Activated T-cell treated with anti-CD3 and anti-CD28 coated beads, Interleukin-2, amount 50 U/mL, for 48 hours (primary cell): ENCODE data around the gene ATP13A3.

Experiments
- DNase-seq, 2 experiments: peaks; one replicate each; pipeline ENCODE4 v3.0.0-alpha.2; 2020

The ATP13A3 gene

DNA sequence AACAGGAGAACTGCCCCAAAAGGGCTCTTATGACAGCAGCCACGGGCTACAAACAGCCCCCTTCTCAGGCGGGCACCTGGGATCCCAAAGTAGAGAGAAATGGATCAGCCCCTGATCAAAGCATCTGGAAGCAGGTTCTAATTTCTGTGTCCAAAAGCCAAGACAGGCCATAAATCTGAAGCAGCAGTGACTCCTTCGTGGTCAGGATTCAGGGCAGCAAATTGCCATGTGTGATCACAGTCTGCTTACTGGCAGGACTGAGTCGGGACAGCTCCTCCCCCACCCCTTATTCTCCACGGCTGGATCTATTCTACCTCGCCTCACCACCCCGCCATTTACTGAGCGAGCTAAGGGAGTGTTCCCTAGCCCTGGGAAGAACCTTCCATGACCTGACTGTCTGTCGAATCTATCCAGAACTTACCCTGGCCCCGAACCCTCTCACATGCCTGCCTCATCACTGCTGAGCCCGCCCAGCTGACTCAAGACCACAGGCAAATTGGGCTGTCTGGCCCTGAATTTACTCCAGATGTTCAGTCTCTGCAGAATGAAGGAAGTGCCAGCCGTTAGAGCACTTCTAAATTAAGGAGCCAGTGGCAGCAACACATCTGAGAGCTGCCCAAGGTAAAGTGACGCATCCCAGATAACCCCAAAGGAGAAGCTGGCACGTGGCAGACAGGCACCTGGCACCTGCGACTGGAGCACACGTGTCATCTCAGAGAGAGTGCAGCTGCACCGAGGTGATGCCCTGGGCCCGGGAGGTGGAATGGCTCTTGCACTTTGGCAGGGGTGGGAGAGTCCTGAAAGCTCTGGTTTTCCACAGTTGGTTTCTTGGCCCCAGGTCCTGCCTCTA is 118.6 kb downstream of the ATP13A3 start:
- no peak for DNase-seq

DNA sequence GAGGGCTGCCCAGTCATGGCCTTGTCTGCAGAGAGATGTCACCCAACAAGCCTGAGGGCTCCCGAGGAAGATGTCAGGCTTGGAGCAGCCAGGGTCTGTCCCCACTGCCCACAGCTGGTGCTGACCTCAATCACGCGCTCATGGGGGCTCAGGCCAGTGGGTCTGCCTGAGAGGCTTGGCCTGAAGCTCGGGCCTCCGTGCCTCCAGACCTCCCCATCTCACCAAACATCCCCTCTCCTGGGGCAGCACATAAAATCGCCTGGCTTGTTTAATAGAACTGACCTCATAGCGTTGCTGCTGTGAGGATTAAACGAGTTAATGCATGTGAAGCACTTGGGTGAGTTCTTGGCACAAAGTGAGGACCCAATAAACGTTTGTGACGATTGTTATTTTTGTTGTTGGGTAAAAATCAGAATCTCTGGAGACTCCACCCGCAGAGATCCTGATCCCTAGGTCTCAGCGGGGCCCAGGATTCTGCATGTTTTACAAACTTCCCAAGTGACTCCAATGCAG is 120.8 kb downstream of the ATP13A3 start:
- DNase-seq = no peak

DNA sequence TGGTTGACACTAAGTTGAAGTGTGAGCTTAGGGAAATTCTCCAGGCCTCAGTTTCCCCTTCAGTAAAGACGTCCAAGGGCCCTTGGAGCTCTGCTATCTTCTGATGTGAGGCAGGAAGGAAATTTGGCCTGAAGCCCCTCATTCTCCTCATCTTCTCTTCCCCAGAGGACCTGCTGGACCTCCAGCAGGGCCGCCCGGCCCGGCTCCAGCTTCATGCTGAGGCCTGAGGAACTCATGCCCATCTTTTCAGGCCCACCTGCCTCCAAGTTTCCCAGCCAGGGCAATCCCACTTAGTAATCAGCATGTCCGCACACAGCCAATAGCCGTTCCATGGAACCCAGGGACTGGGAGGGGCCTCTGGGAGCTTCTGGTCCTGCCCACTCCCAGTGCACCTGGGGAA is 121.3 kb downstream of the ATP13A3 start:
- DNase-seq = no peak

DNA sequence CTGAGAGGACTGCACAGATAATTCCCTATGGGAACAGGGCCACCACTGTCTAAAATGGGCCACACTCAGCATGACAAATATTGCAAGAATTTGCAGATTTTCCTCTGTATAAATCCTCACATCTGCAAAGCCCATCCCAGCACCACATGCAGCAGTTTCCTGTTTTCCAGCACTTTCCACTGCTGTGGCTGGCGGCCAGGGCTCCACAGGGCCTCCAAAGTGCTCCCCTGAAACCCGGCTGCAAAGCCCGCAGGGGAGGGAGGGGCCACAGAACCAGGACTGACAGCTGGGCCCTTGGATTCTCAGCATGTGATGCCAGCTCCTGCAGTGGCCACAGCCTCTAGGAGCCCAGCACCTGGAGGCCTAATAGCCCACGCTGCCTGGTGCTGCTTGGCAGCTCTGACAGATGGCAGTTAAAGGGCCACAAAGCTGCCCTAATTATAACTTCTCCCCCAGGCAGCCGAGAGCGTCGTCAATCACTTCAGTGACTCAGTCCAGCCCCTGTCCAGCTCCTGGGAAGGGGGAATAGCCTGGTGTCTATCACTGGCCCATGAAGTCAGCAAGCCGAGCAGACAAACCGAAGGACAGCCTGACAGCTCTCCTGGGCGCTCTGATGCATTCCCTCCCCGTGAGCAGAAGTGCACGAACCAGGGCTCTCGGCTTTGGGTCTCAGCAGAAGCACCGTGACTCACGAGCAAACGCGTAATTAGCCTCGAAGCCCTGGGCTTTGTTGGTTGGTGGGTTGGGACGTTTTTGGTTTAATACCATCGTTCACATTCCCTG is 122.0 kb downstream of the ATP13A3 start:
- no peak for DNase-seq

DNA sequence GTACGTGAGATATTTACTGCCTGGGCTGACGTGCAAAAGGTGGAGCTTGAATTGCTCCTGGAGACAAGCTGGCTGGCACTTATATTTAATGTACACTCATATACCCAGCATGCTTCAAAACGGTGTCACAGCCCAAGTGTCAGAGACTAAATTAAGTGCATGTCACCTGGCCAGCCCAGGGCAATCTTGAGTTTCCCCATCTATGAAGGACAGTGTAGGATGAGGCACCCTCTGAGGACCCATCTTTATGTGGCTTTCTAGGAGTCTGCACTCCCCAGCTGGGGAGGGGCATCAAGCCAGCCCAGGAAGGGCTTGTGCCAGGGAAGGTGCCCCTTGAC is 122.5 kb downstream of the ATP13A3 start:
- DNase-seq = no peak

DNA sequence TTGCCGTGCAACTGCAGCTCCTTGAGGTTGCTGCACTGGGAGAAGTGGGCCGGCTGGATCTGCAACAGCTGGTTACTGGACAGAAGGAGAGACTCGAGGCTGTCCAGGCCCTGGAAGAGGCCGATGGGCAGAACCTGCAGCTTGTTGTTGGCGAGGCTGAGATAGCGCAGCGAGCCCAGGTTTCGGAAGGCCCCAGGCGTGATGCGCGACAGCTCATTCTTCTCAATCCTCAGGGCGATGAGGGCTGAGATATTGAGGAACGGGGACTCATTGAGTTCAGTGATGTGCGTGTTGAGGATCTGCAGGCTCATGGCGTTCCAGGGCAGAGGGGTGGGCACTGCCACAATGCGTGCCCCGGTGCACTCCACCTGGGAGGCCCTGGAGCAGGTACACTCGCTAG is 126.2 kb downstream of the ATP13A3 start:
- no peak for DNase-seq

DNA sequence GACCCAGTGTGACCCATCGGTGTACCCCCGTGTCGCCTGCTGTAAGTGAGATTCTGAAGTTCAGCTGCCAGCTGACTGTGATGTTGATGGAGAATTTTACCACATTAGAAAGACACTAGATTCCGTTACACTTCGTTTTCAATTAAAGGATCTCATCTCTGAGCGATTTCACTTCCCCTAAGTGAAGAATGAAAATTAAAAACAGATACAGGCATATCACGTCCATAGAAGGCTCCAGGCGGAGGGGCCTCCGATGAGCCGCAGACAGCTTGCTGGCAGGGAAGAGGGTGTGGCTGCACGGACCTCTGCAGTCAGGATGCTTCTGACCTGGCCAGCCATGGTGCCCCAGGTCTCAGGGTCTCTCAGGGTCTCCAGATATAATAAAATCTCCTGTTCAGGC is 129.1 kb downstream of the ATP13A3 start:
- DNase-seq = no peak

DNA sequence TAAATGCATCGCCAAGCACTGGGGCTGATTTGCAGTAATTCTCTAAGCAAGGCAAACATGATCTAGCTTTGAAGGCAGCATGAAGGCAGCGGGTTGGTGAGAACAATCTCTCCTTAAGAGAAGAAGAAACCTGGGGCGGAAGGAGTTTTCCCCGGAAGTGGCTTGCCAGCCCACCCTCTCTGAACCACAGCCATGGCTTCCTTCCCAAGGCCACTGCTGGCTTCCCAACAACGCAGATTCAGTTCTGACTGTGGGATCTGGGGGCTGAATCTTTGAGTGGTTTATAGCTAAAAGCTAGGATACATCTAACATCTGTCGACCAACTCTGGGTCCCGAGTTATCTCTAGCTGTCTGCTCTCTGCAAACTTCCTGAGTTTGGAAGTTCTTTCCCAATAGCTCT is 131.4 kb downstream of the ATP13A3 start:
- no peak for DNase-seq

DNA sequence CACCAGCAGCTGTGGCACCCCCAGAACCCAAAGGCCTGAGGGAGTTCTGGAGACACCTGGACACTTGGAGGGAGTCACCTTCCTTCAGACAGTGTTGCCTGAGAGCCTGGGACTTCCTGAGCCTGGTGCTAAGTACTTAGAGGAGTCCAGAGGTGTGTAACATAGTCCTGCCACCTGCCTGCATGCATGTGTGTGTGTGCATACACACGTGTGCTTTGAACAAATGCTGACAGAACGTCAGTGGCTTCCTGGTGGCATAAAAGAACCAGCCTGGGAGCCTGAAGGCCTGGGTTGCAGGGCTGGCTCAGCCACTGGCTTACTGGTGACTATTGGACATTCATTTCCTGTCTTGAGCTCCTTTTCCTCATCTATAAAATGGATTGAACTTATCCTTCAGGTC is 132.5 kb downstream of the ATP13A3 start:
- DNase-seq = no peak
